H1 (cell line): ENCODE results near the gene KRT17.

Source experiments
- CREB1 ChIP-seq: IDR thresholded peaks from 2 replicates; pipeline ENCODE4 v1.6.1; 2012; ENCODE audit warnings: inconsistent platforms
- EP300 ChIP-seq, 2 experiments: IDR thresholded peaks; 1 replicate in 1 of 2; 2 replicates in 1 of 2; pipeline ENCODE4 v1.6.1; 2011 to 2012; ENCODE audit warnings: low read depth in 2 of 2, low read length in 2 of 2, mild to moderate bottlenecking in 2 of 2, borderline replicate concordance in 1 of 2, inconsistent platforms in 1 of 2, moderate library complexity in 1 of 2
- EZH2 ChIP-seq: fragments of 200-600 bp; sonication (generic); IDR thresholded peaks from 2 replicates; pipeline ENCODE4 v1.7.1; 2012; ENCODE audit warnings: low read depth, mild to moderate bottlenecking, moderate library complexity, low read length, inconsistent platforms; ENCODE audit not compliant: severe bottlenecking
- POLR2A ChIP-seq, 2 experiments: IDR thresholded peaks; 1 replicate in 1 of 2; 2 replicates in 1 of 2; pipeline ENCODE4 v1.6.1; 2011; ENCODE audit warnings: low read depth in 2 of 2, low read length in 2 of 2, mild to moderate bottlenecking in 2 of 2; ENCODE audit errors: control extremely low read depth in 1 of 2
- POLR2AphosphoS5 ChIP-seq: IDR thresholded peaks from 2 replicates; pipeline ENCODE4 v1.6.1; 2011; ENCODE audit warnings: low read depth, low read length
- RAD21 ChIP-seq, 2 experiments: IDR thresholded peaks in 1 of 2; conservative IDR thresholded peaks in 1 of 2; 2 replicates each; pipeline ENCODE4 v1.6.1; 2011; ENCODE audit warnings: low read depth in 2 of 2, low read length in 2 of 2, improper control_type of control experiment in 1 of 2, inconsistent platforms in 1 of 2, mild to moderate bottlenecking in 1 of 2, moderate library complexity in 1 of 2
- TEAD4 ChIP-seq: IDR thresholded peaks from 2 replicates; pipeline ENCODE4 v1.6.1; 2012; ENCODE audit warnings: low read depth, low read length, inconsistent platforms, mixed read lengths
- ZNF274 ChIP-seq: IDR thresholded peaks from 2 replicates; pipeline ENCODE4 v1.7.0; 2012; ENCODE audit warnings: low read length, borderline replicate concordance; ENCODE audit errors: extremely low read depth
- TF ChIP-seq, protein P1 (sequence below), 3 experiments: IDR thresholded peaks; 1 replicate in 2 of 3; 2 replicates in 1 of 3; pipeline versions ENCODE4 v1.5.1 to v1.6.1; 2011; ENCODE audit warnings: low read length in 3 of 3, mild to moderate bottlenecking in 3 of 3, inconsistent platforms in 2 of 3, low read depth in 1 of 3, moderate library complexity in 1 of 3; ENCODE audit not compliant: insufficient read depth in 1 of 3; ENCODE audit errors: control extremely low read depth in 1 of 3

DNA sequence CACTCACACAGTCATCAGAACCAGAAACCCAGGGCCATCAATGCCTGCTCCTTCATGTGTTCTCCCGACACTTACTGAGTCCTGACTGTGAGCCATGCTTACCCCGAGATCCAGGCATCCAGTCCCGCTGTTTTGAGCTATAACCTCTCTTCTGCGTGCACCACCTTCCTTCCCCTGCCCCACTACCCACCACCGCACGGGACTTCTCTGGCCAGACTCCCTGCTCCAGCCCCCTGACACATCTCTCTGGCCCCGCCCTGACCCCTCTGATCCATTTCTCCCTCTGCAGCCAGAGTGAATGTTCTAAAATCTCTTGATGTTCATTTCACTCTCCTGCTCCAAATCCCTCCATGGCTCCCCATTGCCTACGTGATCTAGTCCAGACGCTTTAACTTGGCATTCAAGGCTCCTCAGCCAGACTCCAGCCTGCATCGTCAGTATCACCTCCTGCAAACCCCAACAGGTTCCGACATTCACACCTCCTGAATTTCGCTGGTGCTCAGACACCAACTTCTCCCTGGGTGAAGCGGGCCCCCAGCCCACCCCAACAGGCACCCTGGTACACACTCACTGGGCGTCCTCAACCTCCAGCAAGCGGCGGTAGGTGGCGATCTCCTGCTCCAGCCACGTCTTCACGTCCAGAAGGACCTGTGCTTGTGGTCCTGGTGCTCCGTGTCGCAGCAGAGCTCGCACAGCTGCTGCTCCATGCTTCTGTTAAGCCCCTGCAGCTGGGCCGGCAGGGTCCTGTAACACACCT lies 3.1 kb upstream of the KRT17 start:
- no peak for TF ChIP-seq EP300 (IDR thresholded peaks at IDR 0.05; ENCODE audit: borderline replicate concordance in 1 of 2, low read depth in 2 of 2, low read length in 2 of 2)
- TF ChIP-seq EZH2: no peak
- no peak for TF ChIP-seq CREB1
- TF ChIP-seq TEAD4: no peak
- TF ChIP-seq, protein P1, sequence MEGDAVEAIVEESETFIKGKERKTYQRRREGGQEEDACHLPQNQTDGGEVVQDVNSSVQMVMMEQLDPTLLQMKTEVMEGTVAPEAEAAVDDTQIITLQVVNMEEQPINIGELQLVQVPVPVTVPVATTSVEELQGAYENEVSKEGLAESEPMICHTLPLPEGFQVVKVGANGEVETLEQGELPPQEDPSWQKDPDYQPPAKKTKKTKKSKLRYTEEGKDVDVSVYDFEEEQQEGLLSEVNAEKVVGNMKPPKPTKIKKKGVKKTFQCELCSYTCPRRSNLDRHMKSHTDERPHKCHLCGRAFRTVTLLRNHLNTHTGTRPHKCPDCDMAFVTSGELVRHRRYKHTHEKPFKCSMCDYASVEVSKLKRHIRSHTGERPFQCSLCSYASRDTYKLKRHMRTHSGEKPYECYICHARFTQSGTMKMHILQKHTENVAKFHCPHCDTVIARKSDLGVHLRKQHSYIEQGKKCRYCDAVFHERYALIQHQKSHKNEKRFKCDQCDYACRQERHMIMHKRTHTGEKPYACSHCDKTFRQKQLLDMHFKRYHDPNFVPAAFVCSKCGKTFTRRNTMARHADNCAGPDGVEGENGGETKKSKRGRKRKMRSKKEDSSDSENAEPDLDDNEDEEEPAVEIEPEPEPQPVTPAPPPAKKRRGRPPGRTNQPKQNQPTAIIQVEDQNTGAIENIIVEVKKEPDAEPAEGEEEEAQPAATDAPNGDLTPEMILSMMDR (IDR thresholded peaks at IDR 0.05; ENCODE audit: control extremely low read depth in 1 of 3, insufficient read depth in 1 of 3, low read depth in 1 of 3, low read length in 3 of 3): peak in 1 of 3 experiments; percentile 23; a peak in 1 of 4 replicates
- TF ChIP-seq RAD21 (IDR thresholded peaks at IDR 0.05 in 1 of 2, conservative IDR thresholded peaks at IDR 0.05 in 1 of 2; ENCODE audit: low read depth in 2 of 2, low read length in 2 of 2): no peak
- no peak for TF ChIP-seq ZNF274
- TF ChIP-seq POLR2A (IDR thresholded peaks at IDR 0.05; ENCODE audit: control extremely low read depth in 1 of 2, low read depth in 2 of 2, low read length in 2 of 2): no peak
- TF ChIP-seq POLR2AphosphoS5: no peak
